HCT116 (cell line): ENCODE results near the gene NTNG2.

ENCODE experiments used
- CBX3 ChIP-seq: IDR thresholded peaks from 2 replicates; pipeline ENCODE4 v1.6.1; 2012; ENCODE audit warnings: low read depth
- CTCF ChIP-seq, 3 experiments: fragments of 200-600 bp in 1 of 3; sonication (generic) in 1 of 3; IDR thresholded peaks in 2 of 3; conservative IDR thresholded peaks in 1 of 3; 2 replicates each; pipeline ENCODE4 v1.5.1; 2012 to 2017; ENCODE audit warnings: low read depth in 2 of 3, low read length in 2 of 3, antibody characterized with exemption in 1 of 3, borderline replicate concordance in 1 of 3, control low read depth in 1 of 3, mild to moderate bottlenecking in 1 of 3, mixed read lengths in 1 of 3, mixed run types in 1 of 3, moderate library complexity in 1 of 3; ENCODE audit not compliant: insufficient read depth in 1 of 3
- ELF1 ChIP-seq: IDR thresholded peaks from 2 replicates; pipeline ENCODE4 v1.6.1; 2012; ENCODE audit warnings: low read depth, borderline replicate concordance
- EZH2phosphoT487 ChIP-seq: fragments of 200-600 bp; IDR thresholded peaks from 2 replicates; pipeline ENCODE4 v1.6.1; 2018; ENCODE audit warnings: antibody characterized with exemption, borderline replicate concordance
- JUND ChIP-seq: IDR thresholded peaks from 2 replicates; pipeline ENCODE4 v1.6.1; 2012
- POLR2A ChIP-seq: IDR thresholded peaks from 2 replicates; pipeline ENCODE4 v1.7.0; 2011; ENCODE audit warnings: borderline replicate concordance; ENCODE audit not compliant: insufficient read depth, insufficient read length; ENCODE audit errors: extremely low read depth
- POLR2AphosphoS5 ChIP-seq: IDR thresholded peaks from 2 replicates; pipeline ENCODE4 v1.6.1; 2011; ENCODE audit warnings: mild to moderate bottlenecking, low read depth, low read length, moderate library complexity
- RAD21 ChIP-seq: IDR thresholded peaks from 2 replicates; pipeline ENCODE4 v1.6.1; 2012; ENCODE audit warnings: low read depth, mild to moderate bottlenecking
- REST ChIP-seq: IDR thresholded peaks from 2 replicates; pipeline ENCODE4 v1.6.1; 2012; ENCODE audit warnings: low read depth
- SRF ChIP-seq: IDR thresholded peaks from 2 replicates; pipeline ENCODE4 v1.6.1; 2012; ENCODE audit warnings: low read depth
- TCF7L2 ChIP-seq: IDR thresholded peaks from 2 replicates; pipeline ENCODE4 v1.7.0; 2011; ENCODE audit warnings: borderline replicate concordance, inconsistent platforms; ENCODE audit not compliant: insufficient read depth, insufficient read length; ENCODE audit errors: extremely low read depth
- YY1 ChIP-seq: IDR thresholded peaks from 2 replicates; pipeline ENCODE4 v1.6.1; 2011; ENCODE audit warnings: low read length, low read depth, moderate library complexity, mild to moderate bottlenecking; ENCODE audit not compliant: insufficient replicate concordance; ENCODE audit errors: extremely low read depth
- ZFX ChIP-seq: fragments of 450-650 bp; IDR thresholded peaks from 2 replicates; pipeline ENCODE4 v1.6.1; 2017
- ZNF274 ChIP-seq: fragments of 200-500 bp; sonication (Bioruptor generic); IDR thresholded peaks from 2 replicates; pipeline ENCODE4 v1.6.1; 2014; ENCODE audit warnings: mild to moderate bottlenecking, low read depth, low read length, inconsistent platforms

- TF ChIP-seq POLR2A (no peak), CTCF (IDR thresholded peaks at IDR 0.05 in 2 of 3, conservative IDR thresholded peaks at IDR 0.05 in 1 of 3; ENCODE audit: borderline replicate concordance in 1 of 3, insufficient read depth in 1 of 3, low read depth in 2 of 3, low read length in 2 of 3) (no peak), ZFX (no peak), RAD21 (no peak), POLR2AphosphoS5 (no peak), SRF (no peak), ZNF274 (no peak), EZH2phosphoT487 (no peak), YY1 (no peak), REST (no peak), JUND (no peak), ELF1 (no peak), CBX3 (no peak), TCF7L2 (no peak)
These were observed 45.4 kb downstream of the NTNG2 start for GRCh38 chr9:132207215-132207614.
